ENCODE results near the gene MAFG.

- no peak for TF ChIP-seq CTCF (IDR thresholded peaks at IDR 0.05; ENCODE audit: insufficient read depth, low read length, poor library complexity, severe bottlenecking)
- no peak for TF ChIP-seq EZH2phosphoT487 (conservative IDR thresholded peaks at IDR 0.05; ENCODE audit: low read length)
Observed at GRCh38 chr17:81918832-81919545, 8.5 kb downstream of the MAFG start.

All from SU-DHL-6 (cell line).